Parathyroid adenoma (tissue), 2 donors: ENCODE data around the gene NAA50.

Experiments
- H2AFZ ChIP-seq: fragments of 300-600 bp; sonication (generic); one replicate; pipeline ENCODE4 v1.7.0; 2017; ENCODE audit warnings: antibody characterized with exemption, mild to moderate bottlenecking
- H3K27ac ChIP-seq: fragments of 300-600 bp; sonication (generic); one replicate; pipeline ENCODE4 v1.7.0; 2017
- H3K27me3 ChIP-seq: fragments of 300-600 bp; sonication (generic); one replicate; pipeline ENCODE4 v1.7.0; 2017; ENCODE audit warnings: low read length; ENCODE audit not compliant: control insufficient read depth, insufficient read depth
- H3K36me3 ChIP-seq: fragments of 300-600 bp; sonication (generic); one replicate; pipeline ENCODE4 v1.7.0; 2017; ENCODE audit warnings: low read length; ENCODE audit not compliant: control insufficient read depth, insufficient read depth
- H3K4me1 ChIP-seq: fragments of 300-600 bp; sonication (generic); one replicate; pipeline ENCODE4 v1.7.0; 2017; ENCODE audit warnings: control low read depth
- H3K4me2 ChIP-seq: fragments of 300-600 bp; sonication (generic); one replicate; pipeline ENCODE4 v1.7.0; 2017; ENCODE audit warnings: low read length
- H3K4me3 ChIP-seq: fragments of 300-600 bp; sonication (generic); one replicate; pipeline ENCODE4 v1.7.0; 2017; ENCODE audit warnings: low read depth, low read length
- H3K79me2 ChIP-seq: fragments of 300-600 bp; sonication (generic); one replicate; pipeline ENCODE4 v1.7.0; 2017; ENCODE audit warnings: control low read depth
- H3K9ac ChIP-seq: fragments of 300-600 bp; sonication (generic); one replicate; pipeline ENCODE4 v1.7.0; 2017; ENCODE audit warnings: mild to moderate bottlenecking
- H3K9me3 ChIP-seq: fragments of 300-600 bp; sonication (generic); one replicate; pipeline ENCODE4 v1.7.0; 2017; ENCODE audit warnings: low read length; ENCODE audit not compliant: control insufficient read depth
- CTCF ChIP-seq: fragments of 300-600 bp; sonication (generic); IDR thresholded peaks from one replicate; pipeline ENCODE4 v1.7.0; 2017; ENCODE audit warnings: antibody characterized with exemption, mild to moderate bottlenecking
- donor health status: primary hyperparathyroidism.

Gene NAA50

GRCh38 chr3:113736548-113737089 lies 9.4 kb downstream of the NAA50 start:
- no peak overlapping the region for H3K4me2 ChIP-seq
- peak; percentile 70 for TF ChIP-seq CTCF
- peak overlapping the region; percentile 22 for H3K27ac ChIP-seq
- H3K9ac ChIP-seq, result no peak overlapping the region
- no peaks in the 10 kb centered on the region for H3K27me3 ChIP-seq
- H3K4me1 ChIP-seq, result peaks cover 4% of the 10 kb centered on the region
- H3K4me3 ChIP-seq, result no peak overlapping the region
- no peak overlapping the region for H2AFZ ChIP-seq
- H3K36me3 ChIP-seq, result no peaks in the 10 kb centered on the region
- no peaks in the 10 kb centered on the region for H3K9me3 ChIP-seq
- peaks cover 44% of the 10 kb centered on the region for H3K79me2 ChIP-seq

GRCh38 chr3:113731694-113732093 lies 14.4 kb downstream of the NAA50 start:
- Histone ChIP-seq H3K36me3 (no peaks in the 10 kb centered on the region), H3K79me2 (peaks cover 25% of the 10 kb centered on the region), H3K9me3 (no peaks in the 10 kb centered on the region), H3K4me2 (no peak overlapping the region), H2AFZ (no peak overlapping the region), H3K4me3 (no peak overlapping the region), H3K27me3 (no peaks in the 10 kb centered on the region), H3K4me1 (peaks cover 4% of the 10 kb centered on the region), H3K9ac (no peak overlapping the region), H3K27ac (no peak overlapping the region)
- no peak for TF ChIP-seq CTCF

- Histone ChIP-seq H3K27ac (no peak overlapping the region), H3K4me2 (no peak overlapping the region), H2AFZ (no peak overlapping the region), H3K36me3 (no peaks in the 10 kb centered on the region), H3K79me2 (peaks cover 22% of the 10 kb centered on the region), H3K4me3 (no peak overlapping the region), H3K9ac (no peak overlapping the region), H3K9me3 (no peaks in the 10 kb centered on the region), H3K4me1 (peaks cover 4% of the 10 kb centered on the region), H3K27me3 (no peaks in the 10 kb centered on the region)
- TF ChIP-seq CTCF, result no peak
Measured at GRCh38 chr3:113730550-113730949, 15.5 kb downstream of the NAA50 start.

GRCh38 chr3:113728661-113729060 lies 17.4 kb downstream of the NAA50 start:
- no peak overlapping the region for H3K4me3 ChIP-seq
- H3K79me2 ChIP-seq, result peaks cover 25% of the 10 kb centered on the region
- H3K9me3 ChIP-seq, result no peaks in the 10 kb centered on the region
- H3K9ac ChIP-seq, result no peak overlapping the region
- no peak for TF ChIP-seq CTCF
- H2AFZ ChIP-seq, result no peak overlapping the region
- H3K4me2 ChIP-seq, result no peak overlapping the region
- no peaks in the 10 kb centered on the region for H3K27me3 ChIP-seq
- H3K36me3 ChIP-seq, result no peaks in the 10 kb centered on the region
- H3K4me1 ChIP-seq, result peaks cover 4% of the 10 kb centered on the region
- no peak overlapping the region for H3K27ac ChIP-seq

- no peak overlapping the region for H3K27ac ChIP-seq
- no peaks in the 10 kb centered on the region for H3K36me3 ChIP-seq
- TF ChIP-seq CTCF, result no peak
- H3K4me3 ChIP-seq, result no peak overlapping the region
- no peaks in the 10 kb centered on the region for H3K27me3 ChIP-seq
- peaks cover 8% of the 10 kb centered on the region for H3K79me2 ChIP-seq
- H2AFZ ChIP-seq, result no peak overlapping the region
- no peaks in the 10 kb centered on the region for H3K9me3 ChIP-seq
- no peak overlapping the region for H3K9ac ChIP-seq
- H3K4me2 ChIP-seq, result no peak overlapping the region
- H3K4me1 ChIP-seq, result no peaks in the 10 kb centered on the region
Measured at GRCh38 chr3:113721636-113722035, 24.4 kb downstream of the NAA50 start.
